Rectal smooth muscle tissue (tissue), 1 donor: Measurements from ENCODE around the gene MYRIP.
"Not testable (repeated sequence)": the region's sequence is repeated elsewhere in the genome, so short reads cannot be mapped to it uniquely, and the experiment has no call there.

Experiments
- H3K27ac ChIP-seq: one replicate; pipeline ENCODE4 v1.7.0; 2013; ENCODE audit warnings: low read depth, low read length, inconsistent platforms
- H3K27me3 ChIP-seq: one replicate; pipeline ENCODE4 v1.7.0; 2013; ENCODE audit warnings: low read length; ENCODE audit not compliant: control insufficient read depth, insufficient read depth
- H3K36me3 ChIP-seq: one replicate; pipeline ENCODE4 v1.7.0; 2013; ENCODE audit warnings: low read length; ENCODE audit not compliant: control insufficient read depth, insufficient read depth
- H3K4me1 ChIP-seq: one replicate; pipeline ENCODE4 v1.7.0; 2013; ENCODE audit warnings: low read length; ENCODE audit not compliant: control insufficient read depth, insufficient read depth
- H3K4me3 ChIP-seq: one replicate; pipeline ENCODE4 v1.7.0; 2013; ENCODE audit warnings: low read length
- H3K9ac ChIP-seq: one replicate; pipeline ENCODE4 v1.7.0; 2013; ENCODE audit warnings: low read length

The MYRIP gene

GRCh38 chr3:39783680-39784079, 25.7 kb upstream of the MYRIP start:
- H3K36me3 ChIP-seq, result no peaks in the 10 kb centered on the region
- H3K9ac ChIP-seq, result no peak overlapping the region
- H3K4me3 ChIP-seq, result no peak overlapping the region
- no peaks in the 10 kb centered on the region for H3K27me3 ChIP-seq
- no peaks in the 10 kb centered on the region for H3K4me1 ChIP-seq
- H3K27ac ChIP-seq, result no peak overlapping the region

- no peak overlapping the region for H3K9ac ChIP-seq
- no peak overlapping the region for H3K27ac ChIP-seq
- H3K36me3 ChIP-seq, result no peaks in the 10 kb centered on the region
- H3K27me3 ChIP-seq, result no peaks in the 10 kb centered on the region
- H3K4me3 ChIP-seq, result no peak overlapping the region
- H3K4me1 ChIP-seq, result no peaks in the 10 kb centered on the region
These were observed 24.5 kb upstream of the MYRIP start for GRCh38 chr3:39784922-39785321.

GRCh38 chr3:39788128-39788883, 21.1 kb upstream of the MYRIP start:
- Histone ChIP-seq H3K36me3 (no peaks in the 10 kb centered on the region), H3K4me3 (no peak overlapping the region), H3K4me1 (no peaks in the 10 kb centered on the region), H3K9ac (no peak overlapping the region), H3K27ac (no peak overlapping the region), H3K27me3 (no peaks in the 10 kb centered on the region)

GRCh38 chr3:39791603-39792002, 17.8 kb upstream of the MYRIP start:
- Histone ChIP-seq H3K27me3 (no peaks in the 10 kb centered on the region), H3K4me3 (no peak overlapping the region), H3K36me3 (no peaks in the 10 kb centered on the region), H3K27ac (no peak overlapping the region), H3K9ac (no peak overlapping the region), H3K4me1 (no peaks in the 10 kb centered on the region)

- Histone ChIP-seq H3K9ac (no peak overlapping the region), H3K4me1 (no peaks in the 10 kb centered on the region), H3K4me3 (no peak overlapping the region), H3K36me3 (no peaks in the 10 kb centered on the region), H3K27me3 (no peaks in the 10 kb centered on the region), H3K27ac (no peak overlapping the region)
These were observed 14.5 kb upstream of the MYRIP start for GRCh38 chr3:39794880-39795279.

- Histone ChIP-seq H3K9ac (no peak overlapping the region), H3K36me3 (no peaks in the 10 kb centered on the region), H3K27me3 (no peaks in the 10 kb centered on the region), H3K4me1 (no peaks in the 10 kb centered on the region), H3K4me3 (no peak overlapping the region), H3K27ac (no peak overlapping the region)
These were observed 8.2 kb upstream of the MYRIP start for GRCh38 chr3:39801216-39801615.

- not testable (repeated sequence) for H3K36me3 ChIP-seq, H3K27me3 ChIP-seq, H3K4me1 ChIP-seq, H3K9ac ChIP-seq, H3K27ac ChIP-seq, H3K4me3 ChIP-seq
These were observed 6.9 kb upstream of the MYRIP start for GRCh38 chr3:39802486-39802885.

GRCh38 chr3:39803956-39804355, 5.5 kb upstream of the MYRIP start:
- no peak overlapping the region for H3K4me3 ChIP-seq
- no peaks in the 10 kb centered on the region for H3K27me3 ChIP-seq
- no peak overlapping the region for H3K27ac ChIP-seq
- H3K4me1 ChIP-seq, result no peaks in the 10 kb centered on the region
- H3K9ac ChIP-seq, result no peak overlapping the region
- H3K36me3 ChIP-seq, result no peaks in the 10 kb centered on the region

- Histone ChIP-seq H3K27me3 (peaks cover 4% of the 10 kb centered on the region), H3K4me1 (peaks cover 2% of the 10 kb centered on the region), H3K4me3 (no peak overlapping the region), H3K36me3 (no peaks in the 10 kb centered on the region), H3K9ac (no peak overlapping the region), H3K27ac (no peak overlapping the region)
These were observed 4.5 kb upstream of the MYRIP start for GRCh38 chr3:39804951-39805350.

- no peak overlapping the region for H3K4me3 ChIP-seq
- peaks cover 11% of the 10 kb centered on the region for H3K27me3 ChIP-seq
- H3K36me3 ChIP-seq, result no peaks in the 10 kb centered on the region
- H3K4me1 ChIP-seq, result peaks cover 2% of the 10 kb centered on the region
- no peak overlapping the region for H3K9ac ChIP-seq
- H3K27ac ChIP-seq, result no peak overlapping the region
These were observed 3.8 kb upstream of the MYRIP start for GRCh38 chr3:39805650-39806049.

- H3K36me3 ChIP-seq, result no peaks in the 10 kb centered on the region
- H3K27me3 ChIP-seq, result peaks cover 15% of the 10 kb centered on the region
- H3K4me1 ChIP-seq, result peaks cover 2% of the 10 kb centered on the region
- no peak overlapping the region for H3K4me3 ChIP-seq
- no peak overlapping the region for H3K9ac ChIP-seq
- no peak overlapping the region for H3K27ac ChIP-seq
These were observed 2.6 kb upstream of the MYRIP start for GRCh38 chr3:39806820-39807219.

- peak overlapping the region; percentile 49 for H3K4me3 ChIP-seq
- H3K27me3 ChIP-seq, result peaks cover 15% of the 10 kb centered on the region
- H3K27ac ChIP-seq, result no peak overlapping the region
- no peaks in the 10 kb centered on the region for H3K36me3 ChIP-seq
- H3K9ac ChIP-seq, result no peak overlapping the region
- peaks cover 2% of the 10 kb centered on the region for H3K4me1 ChIP-seq
These were observed 785 bp upstream of the MYRIP start for GRCh38 chr3:39808467-39809180.
